NCI-H510A (cell line): ENCODE data around the gene QRFP.

Source experiments
- DNase-seq: peaks from one replicate; lab custom pipeline; 2025; lab: John Stamatoyannopoulos, UW

The QRFP gene

GRCh38 chr9:130871395-130872062 lies 25.1 kb downstream of the QRFP start:
- DNase-seq: no peak

DNA sequence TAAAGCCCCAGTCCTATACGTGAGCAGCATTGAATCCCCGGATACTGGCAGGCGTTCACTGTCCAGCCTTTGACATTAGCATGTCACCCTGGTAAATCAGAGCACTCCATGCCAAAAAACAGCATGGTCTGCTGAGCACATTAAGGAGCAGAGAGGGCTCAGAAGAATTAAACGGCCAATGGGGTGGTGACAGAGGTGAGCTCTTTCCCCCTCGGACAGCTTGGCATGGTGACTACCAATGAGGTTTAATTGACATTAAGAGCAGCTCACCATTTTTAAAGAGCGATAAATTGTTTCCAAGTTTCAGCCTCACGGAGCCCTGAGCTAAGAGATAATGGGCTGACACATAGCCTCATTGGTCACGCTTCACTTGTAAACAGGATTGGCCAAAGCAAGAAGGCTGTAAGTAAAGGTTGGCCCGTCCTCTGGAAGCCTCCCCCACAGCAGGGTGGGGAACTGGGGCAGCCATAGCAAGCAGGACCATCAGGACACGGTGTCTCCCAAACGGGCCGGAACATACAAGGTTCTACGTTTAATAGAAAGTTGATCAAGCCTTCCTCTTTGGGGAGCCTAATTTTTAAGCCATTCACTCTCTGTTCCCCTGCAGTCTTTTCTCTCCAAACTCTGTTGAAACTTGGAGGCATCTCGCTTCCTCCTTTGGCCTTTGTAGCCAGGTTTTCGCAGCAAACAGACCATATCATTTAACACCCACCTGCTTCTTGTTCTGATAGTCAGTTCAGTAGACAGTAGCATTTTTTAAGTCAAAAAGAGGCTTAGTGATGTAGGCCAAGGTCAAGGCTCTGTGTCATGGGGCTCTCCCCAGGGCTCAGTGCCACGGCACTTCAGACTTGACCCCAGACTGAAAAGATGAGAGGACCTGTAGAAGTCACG lies 25.9 kb downstream of the QRFP start:
- DNase-seq: no peak

DNA sequence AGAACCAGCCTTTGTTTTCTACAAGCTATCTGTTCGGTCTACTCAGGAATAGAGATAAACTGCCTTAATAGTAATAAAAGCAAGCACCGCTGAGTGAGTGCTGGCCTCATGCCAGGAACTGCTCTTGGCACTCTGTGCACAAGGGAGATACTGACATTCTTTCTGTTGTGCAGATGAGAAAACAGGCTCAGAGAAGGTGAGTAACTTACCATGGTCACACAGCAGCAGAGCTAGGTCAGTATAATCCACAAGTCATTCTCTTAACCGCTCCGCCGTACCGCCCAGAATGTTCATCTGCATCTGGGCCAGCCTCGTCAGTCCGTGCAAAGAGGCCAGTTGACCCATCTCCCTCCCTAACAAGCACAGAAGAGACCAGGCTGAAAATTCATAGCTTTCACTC lies 27.4 kb downstream of the QRFP start:
- DNase-seq: no peak

DNA sequence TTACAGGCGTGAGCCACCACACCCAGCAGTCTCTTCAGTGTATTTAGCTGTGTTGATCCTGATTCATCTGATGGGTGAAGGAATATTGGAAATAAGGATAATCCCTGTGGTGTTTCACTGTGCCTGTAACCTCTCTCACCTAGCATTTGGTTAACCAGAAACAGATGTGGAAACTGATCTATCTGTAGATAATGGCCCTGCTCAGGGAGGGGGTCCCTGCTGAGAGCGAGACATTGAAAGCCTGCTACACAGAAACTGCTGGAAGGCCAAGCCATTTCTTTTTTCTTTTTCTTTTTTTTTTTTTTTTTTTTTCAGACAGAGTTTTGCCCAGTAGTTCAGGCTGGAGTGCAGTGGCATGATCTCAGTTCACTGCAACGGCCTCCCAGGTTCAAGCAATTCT lies 28.4 kb downstream of the QRFP start:
- no peak for DNase-seq

DNA sequence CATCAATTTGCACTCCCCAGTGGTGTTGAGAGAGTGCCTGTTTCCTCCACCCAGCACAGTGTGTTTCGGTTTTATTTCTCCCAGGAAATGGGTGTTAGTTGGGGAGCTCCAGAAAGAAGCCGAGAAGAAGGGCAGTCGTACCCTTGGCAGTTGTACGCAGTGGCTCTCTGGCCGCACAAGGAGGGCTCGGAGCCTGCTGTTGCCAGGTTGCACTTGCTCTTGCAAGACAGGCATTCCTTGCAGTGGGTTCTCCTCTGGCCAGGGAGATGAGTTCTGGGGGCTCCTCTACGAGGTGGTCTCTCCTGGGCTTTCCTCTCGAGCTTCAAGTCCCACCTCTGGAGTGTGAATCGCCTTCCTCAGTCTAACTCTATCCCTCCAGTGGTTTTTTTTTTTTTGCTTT lies 29.1 kb downstream of the QRFP start:
- no peak for DNase-seq

DNA sequence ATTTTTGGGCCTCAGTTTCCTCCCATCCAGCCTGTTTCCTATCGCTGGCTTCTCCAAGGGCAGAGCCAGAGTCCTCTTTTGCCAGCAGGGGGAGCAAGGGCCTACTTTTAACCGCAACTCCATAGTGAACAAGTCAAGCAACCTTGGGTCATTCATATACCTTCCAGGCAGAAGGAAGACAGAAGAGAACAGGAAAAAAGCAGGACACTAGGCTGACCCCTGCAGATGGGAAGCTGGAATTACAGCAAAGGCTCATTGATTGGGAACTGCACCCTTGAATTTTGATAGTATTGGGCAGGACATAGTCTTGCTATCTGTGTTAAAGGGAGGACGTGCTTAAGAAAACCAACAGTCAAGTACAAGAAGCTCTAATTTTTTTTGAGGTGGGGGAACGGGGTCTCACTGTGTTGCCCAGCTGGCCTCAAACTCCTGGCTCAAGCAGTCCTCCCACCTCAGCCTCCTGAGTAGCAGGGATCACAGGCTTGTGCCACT lies 30.1 kb downstream of the QRFP start:
- DNase-seq: peak; percentile 59

DNA sequence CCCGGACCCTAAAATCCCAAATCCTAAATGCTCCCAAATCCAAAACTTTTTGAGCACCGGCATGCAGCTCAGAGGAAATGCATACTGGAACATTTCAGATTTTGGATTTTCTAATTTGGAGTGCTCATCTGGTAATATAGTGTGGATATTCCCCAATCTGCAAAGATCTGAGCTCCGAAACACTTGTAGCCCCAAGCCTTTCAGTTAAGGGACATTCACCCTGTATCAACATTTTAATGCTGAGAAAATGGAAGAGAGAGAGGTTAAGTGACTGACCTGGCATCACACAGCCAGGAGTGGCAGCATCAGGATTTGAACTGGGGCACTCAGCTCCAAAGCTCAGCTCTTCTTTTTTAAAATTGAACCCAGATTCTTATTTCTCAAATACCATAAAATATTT lies 30.7 kb downstream of the QRFP start:
- no peak for DNase-seq

GRCh38 chr9:130864541-130864940 lies 32.1 kb downstream of the QRFP start:
- DNase-seq: no peak

- DNase-seq: no peak
Measured at GRCh38 chr9:130862747-130863146, 33.9 kb downstream of the QRFP start.

GRCh38 chr9:130862217-130862616 lies 34.4 kb downstream of the QRFP start:
- no peak for DNase-seq

DNA sequence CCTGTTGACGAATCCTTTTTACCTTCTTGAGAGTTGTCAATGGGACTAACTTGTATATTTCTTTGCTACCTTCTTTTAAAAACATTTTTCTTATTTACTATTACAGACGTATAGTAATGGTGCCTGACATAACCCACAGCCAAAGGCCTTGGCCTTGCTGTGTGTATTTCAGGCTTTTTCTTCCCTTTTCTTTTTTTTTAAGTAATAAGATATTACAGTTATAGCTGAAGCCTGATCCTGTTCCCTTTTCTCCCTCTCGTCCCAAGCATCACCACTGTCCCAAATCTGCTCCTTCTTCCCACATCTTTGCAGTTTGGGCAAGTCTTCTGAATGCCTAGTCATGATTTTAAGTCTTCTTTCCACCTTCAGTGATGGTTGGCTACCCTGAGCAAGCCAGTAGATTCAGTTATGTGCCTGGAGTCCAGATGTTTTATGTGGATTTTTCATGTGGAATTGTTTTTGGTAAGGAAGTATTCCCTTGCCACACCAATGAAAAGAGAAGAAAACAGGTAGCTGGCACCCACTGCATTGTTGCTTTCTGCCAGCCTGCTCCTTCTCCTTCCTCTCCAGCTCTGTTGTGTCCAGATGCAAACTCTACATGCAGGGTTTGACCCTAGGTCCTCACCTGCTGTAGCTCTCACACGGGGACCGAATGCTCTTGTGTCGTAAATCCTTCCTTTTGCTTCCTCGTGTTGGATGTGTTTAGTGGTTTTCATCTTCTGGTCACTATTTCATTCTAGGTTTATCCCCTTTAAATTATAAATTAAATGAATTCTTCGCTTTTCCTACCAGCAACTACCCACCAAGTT lies 35.0 kb downstream of the QRFP start:
- no peak for DNase-seq

- DNase-seq: no peak
Measured at GRCh38 chr9:130860458-130861316, 35.9 kb downstream of the QRFP start.

DNA sequence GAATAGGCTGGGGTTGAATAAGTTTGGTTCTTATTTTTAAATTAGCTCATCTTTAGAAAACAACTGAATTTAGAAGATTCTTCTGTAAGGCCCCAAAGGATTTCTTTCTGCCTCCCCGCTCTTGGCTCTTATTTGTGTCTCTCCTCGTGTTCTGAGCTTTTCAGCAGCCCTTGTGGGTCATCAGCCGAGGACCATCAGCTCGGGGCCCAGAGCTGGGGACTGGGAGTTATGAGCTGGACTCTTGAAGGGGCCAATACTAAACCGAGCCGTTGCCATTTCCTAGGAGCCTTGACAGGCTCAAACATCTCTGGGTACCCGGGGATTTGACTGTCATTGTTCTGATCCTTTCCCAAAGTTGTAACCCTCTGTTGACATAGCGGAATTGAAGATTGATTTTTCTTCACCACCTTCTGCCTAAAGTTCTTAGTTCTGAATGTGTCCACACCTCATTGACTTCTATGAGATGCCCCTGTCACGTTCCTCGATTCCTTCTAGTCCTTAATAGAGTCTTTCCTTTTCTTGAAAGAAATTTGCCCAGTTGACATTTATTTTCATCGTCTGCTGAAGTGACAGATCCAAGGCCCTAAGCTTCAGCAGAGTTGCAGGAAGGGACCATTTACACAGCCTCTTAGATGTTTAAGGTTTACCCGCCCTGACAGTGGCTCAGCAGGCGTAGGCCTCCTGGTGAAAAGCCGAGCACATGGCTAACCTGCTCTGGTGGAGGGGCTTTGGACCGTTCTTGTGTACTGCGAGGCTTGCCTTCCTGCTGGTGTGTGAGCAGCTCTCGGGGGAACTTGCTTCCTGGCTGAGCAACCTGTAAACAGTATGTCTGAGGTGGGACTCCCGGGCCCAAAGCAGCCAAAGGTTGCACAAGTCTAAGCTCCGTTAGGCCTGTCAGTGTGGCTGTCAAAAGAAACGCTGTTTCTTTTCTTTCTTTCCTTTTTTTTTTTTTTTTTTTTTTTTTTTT lies 37.6 kb downstream of the QRFP start:
- DNase-seq: no peak

DNA sequence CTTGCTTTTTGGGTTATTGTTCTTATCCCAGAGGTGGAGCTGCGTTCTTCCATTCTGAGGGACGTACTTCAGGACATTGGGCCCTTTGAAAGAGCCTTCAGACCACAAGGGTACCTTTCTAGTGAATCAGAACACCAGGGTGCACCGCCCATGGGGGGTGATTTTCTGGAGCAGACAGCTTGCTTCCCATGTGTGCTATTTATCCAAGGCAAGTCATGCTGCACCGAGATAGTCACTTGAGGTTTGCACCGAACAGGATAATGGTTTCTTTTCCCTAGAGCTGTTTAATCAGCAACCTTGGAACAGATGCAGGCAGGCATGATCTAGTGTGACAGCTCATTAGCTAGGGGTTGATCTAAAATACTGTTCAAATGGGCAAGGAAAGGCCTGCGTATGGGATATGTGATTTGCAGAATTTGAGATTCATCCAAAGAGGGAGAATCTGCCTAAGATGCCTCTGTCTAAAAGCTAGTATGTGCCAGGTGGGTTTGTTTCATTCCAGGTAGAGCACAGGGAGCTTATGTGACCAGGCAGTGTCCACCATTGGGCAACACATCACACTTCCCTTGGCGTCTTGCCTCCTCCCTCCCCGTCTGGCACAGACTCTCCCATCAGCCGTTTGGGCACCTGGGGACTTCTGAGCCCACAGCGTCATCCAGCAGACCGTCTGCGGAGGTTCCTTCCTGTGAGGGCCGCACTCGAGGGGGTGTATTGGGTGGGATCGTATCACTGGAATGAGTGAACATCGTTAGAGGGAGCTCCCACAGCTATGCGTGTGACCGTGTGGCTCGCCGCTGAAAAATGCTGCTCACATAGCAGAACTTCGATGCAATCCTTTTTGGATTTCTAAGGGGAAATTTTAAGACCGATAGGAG lies 38.5 kb downstream of the QRFP start:
- DNase-seq: no peak

DNA sequence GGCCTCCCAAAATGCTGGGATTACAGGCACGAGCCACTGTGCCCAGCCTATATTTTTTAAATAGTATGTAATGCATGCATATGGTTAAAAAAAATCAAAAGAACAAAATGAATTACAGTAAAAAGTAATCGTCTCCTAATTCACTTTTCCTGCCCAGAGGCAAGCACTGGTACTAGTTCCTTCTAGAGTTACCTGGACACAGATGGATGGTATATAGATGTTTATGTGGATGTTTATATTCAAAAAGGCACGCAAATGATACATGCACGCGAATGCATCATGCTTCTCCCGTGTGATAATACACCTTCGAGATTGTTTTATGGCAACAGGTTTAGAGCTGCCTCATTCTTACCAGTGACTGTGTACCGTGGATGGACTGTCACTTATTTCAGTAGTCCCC lies 40.1 kb downstream of the QRFP start:
- DNase-seq: no peak

DNA sequence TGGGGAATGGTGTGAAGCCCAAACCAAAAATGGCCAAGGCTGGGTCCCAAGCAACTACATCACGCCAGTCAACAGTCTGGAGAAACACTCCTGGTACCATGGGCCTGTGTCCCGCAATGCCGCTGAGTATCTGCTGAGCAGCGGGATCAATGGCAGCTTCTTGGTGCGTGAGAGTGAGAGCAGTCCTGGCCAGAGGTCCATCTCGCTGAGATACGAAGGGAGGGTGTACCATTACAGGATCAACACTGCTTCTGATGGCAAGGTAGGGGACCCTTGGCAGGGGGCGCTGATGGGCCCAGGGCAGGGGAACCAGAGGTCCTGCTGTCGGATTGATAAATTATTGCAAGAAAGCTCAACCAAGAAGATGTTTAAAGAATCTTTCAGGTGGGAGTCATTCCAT lies 41.8 kb downstream of the QRFP start:
- DNase-seq: no peak

DNA sequence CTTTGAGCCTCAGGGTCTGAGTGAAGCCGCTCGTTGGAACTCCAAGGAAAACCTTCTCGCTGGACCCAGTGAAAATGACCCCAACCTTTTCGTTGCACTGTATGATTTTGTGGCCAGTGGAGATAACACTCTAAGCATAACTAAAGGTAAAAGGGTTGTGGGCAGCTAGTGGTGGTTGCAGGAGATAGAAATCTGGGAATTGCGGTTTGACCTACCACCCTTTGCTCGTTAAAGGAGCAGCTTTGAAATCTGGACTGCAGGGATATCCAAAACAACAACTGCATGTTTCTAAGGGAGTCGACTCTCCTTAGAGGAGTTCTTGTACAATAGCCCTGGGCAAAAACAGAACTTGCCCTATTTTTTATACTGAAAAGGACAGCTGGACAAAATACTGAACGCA lies 42.5 kb downstream of the QRFP start:
- DNase-seq: no peak

DNA sequence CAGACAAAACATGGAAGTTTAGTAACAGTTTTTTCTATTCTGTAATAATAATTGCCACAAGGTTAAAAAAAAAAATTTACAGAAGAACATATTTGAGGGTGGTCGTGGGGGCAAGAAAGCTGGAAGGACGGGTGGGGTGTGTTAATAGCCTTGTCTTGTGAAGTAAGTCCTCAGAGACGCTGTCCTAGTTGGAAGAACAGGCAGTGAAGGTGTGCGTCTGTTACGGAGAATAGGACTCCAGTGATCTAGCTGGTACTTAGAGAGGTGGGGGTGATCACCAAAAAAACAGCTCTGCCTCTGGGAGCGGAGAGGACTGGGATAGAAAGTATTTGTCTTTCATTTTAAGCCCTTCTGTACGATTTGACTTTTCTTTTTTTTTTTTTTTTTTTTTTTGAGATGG lies 43.8 kb downstream of the QRFP start:
- DNase-seq: no peak

GRCh38 chr9:130849356-130849755 lies 47.3 kb downstream of the QRFP start:
- DNase-seq: no peak
